Endothelial cell of umbilical vein (primary cell): ENCODE measurements around the gene RALBP1. TPM values are rescaled to one million over a fixed set of nuclear protein-coding genes. Genes with fewer than 3 reads are reported as not detected.
A peak's percentile ranks its signal among the peaks of the same experiment; 100 is the strongest.

Experiments used
- BruUV-seq: library from RNA; stranded (reverse); fragments of 400-500 nt; replicated peaks from 2 replicates; lab custom pipeline; 2021; lab: Mats Ljungman, UMichigan
- CTCF ChIA-PET: fragments of 300-600, 350-600 bp; sonication (Branson Sonifier 250); formaldehyde crosslinking; loops from one replicate; lab custom pipeline; 2021; ENCODE audit warnings: antibody characterized with exemption, inconsistent platforms; lab: Charles Lee
- POLR2A ChIA-PET: fragments of 300-600, 350-600 bp; sonication (Branson Sonifier 250); formaldehyde crosslinking; loops from one replicate; lab custom pipeline; 2021; ENCODE audit warnings: antibody characterized with exemption, inconsistent platforms; lab: Charles Lee
- DNase-seq: peaks from one replicate; pipeline ENCODE4 v3.0.0-alpha.2; 2011; ENCODE audit warnings: low read depth, low spot score
- FAIRE-seq: peaks from 2 replicates; lab custom pipeline; 2011; peaks lifted over from hg19 to GRCh38; lab: Jason Lieb, UNC
- H2AFZ ChIP-seq: 2 replicates; pipeline ENCODE4 v1.6.0; 2012; ENCODE audit warnings: low read depth, low read length, control low read depth, inconsistent platforms
- H3K27ac ChIP-seq: 2 replicates; pipeline ENCODE4 v1.5.1; 2011; ENCODE audit warnings: low read depth, mild to moderate bottlenecking, control low read depth, low read length, moderate library complexity; ENCODE audit not compliant: insufficient read depth
- H3K27me3 ChIP-seq, 2 experiments: 2 replicates each; pipeline versions ENCODE4 v1.6.0 to v1.6.1; 2011; ENCODE audit warnings: low read length in 2 of 2, mixed read lengths in 1 of 2; ENCODE audit not compliant: control insufficient read depth in 2 of 2, insufficient read depth in 2 of 2
- H3K36me3 ChIP-seq, 2 experiments: 2 replicates in 1 of 2; 3 replicates in 1 of 2; pipeline ENCODE4 v1.5.1; 2011; ENCODE audit warnings: low read length in 2 of 2, mild to moderate bottlenecking in 1 of 2, moderate library complexity in 1 of 2; ENCODE audit not compliant: control insufficient read depth in 2 of 2, insufficient read depth in 2 of 2; ENCODE audit errors: extremely low read depth in 1 of 2
- H3K4me1 ChIP-seq: 3 replicates; pipeline ENCODE4 v1.5.1; 2011; ENCODE audit warnings: mild to moderate bottlenecking, low read length; ENCODE audit not compliant: control insufficient read depth, insufficient read depth; ENCODE audit errors: extremely low read depth
- H3K4me2 ChIP-seq: 2 replicates; pipeline ENCODE4 v1.6.1; 2011; ENCODE audit warnings: low read length, control low read depth, mixed read lengths; ENCODE audit not compliant: insufficient read depth
- H3K4me3 ChIP-seq, 3 experiments: fragments of 200-600 bp in 1 of 3; sonication (generic), shearing (Covaris generic) in 1 of 3; replicated peaks in 1 of 3; 2 replicates each; pipeline ENCODE4 v1.5.1; 2011 to 2016; ENCODE audit warnings: control low read depth in 3 of 3, low read length in 3 of 3, mild to moderate bottlenecking in 2 of 3, inconsistent platforms in 1 of 3, low read depth in 1 of 3, moderate library complexity in 1 of 3; ENCODE audit not compliant: insufficient read depth in 1 of 3
- H3K79me2 ChIP-seq: 2 replicates; pipeline ENCODE4 v1.6.0; 2012; ENCODE audit warnings: low read length, inconsistent platforms; ENCODE audit not compliant: control insufficient read depth, insufficient read depth
- H3K9ac ChIP-seq: replicated peaks from 2 replicates; pipeline ENCODE3; 2011; ENCODE audit warnings: low read length, control low read depth; ENCODE audit not compliant: insufficient read depth; ENCODE audit errors: extremely low read depth
- H3K9me1 ChIP-seq: replicated peaks from 3 replicates; pipeline ENCODE4 v1.6.0; 2011; ENCODE audit warnings: mild to moderate bottlenecking, low read length; ENCODE audit not compliant: control insufficient read depth, insufficient read depth; ENCODE audit errors: extremely low read depth
- H3K9me3 ChIP-seq: replicated peaks from 2 replicates; pipeline ENCODE4 v1.5.1; 2012; ENCODE audit warnings: low read length, inconsistent platforms; ENCODE audit not compliant: control insufficient read depth, insufficient read depth
- H4K20me1 ChIP-seq: replicated peaks from 2 replicates; pipeline ENCODE3; 2011; ENCODE audit warnings: mild to moderate bottlenecking, low read length; ENCODE audit not compliant: control insufficient read depth, insufficient read depth; ENCODE audit errors: extremely low read depth
- EZH2 ChIP-seq: IDR thresholded peaks from 2 replicates; pipeline ENCODE4 v1.6.1; 2012; ENCODE audit warnings: borderline replicate concordance, low read depth, mild to moderate bottlenecking, moderate library complexity, low read length, inconsistent platforms; ENCODE audit not compliant: severe bottlenecking
- FOS ChIP-seq: IDR thresholded peaks from 2 replicates; pipeline ENCODE4 v1.6.1; 2011; ENCODE audit warnings: mild to moderate bottlenecking, low read length, moderate library complexity, borderline replicate concordance; ENCODE audit not compliant: insufficient read depth
- JUN ChIP-seq: IDR thresholded peaks from 2 replicates; pipeline ENCODE4 v1.6.1; 2011; ENCODE audit warnings: borderline replicate concordance, low read depth; ENCODE audit not compliant: insufficient read length, insufficient read depth
- MYC ChIP-seq: IDR thresholded peaks from one replicate; pipeline ENCODE4 v1.6.1; 2011; ENCODE audit warnings: mild to moderate bottlenecking, low read depth, low read length
- dilution Hi-C: fragments of 300-500 bp; cut with MboI; formaldehyde crosslinking; loops from one replicate; pipeline ENCODE4 v1.15.0; 2019; ENCODE audit warnings: low sequenced_read_pairs; ENCODE audit not compliant: extremely low pct_ligation_motif_present
- intact Hi-C: fragments of 100-400 bp; cut with micrococcal nuclease; formaldehyde crosslinking; loops from one replicate; pipeline ENCODE4 v1.10.0; 2022
- polyA plus RNA-seq, 4 experiments: library from polyadenylated mRNA; depleted of rRNA in 3 of 4; stranded (reverse) in 3 of 4; unstranded in 1 of 4; fragments of >200 nt; gene quantifications; 2 replicates each; pipeline versions ENCODE4 v1.2.1 to v1.2.3, GENCODE V29; 2011 to 2012; ENCODE audit warnings: missing spikeins in 1 of 4
- total RNA-seq: library from RNA; stranded (reverse); gene quantifications from 2 replicates; pipeline ENCODE4 v1.2.3, GENCODE V29; 2021
- TF ChIP-seq, protein P1 (sequence below), 2 donors: IDR thresholded peaks; 1 replicate in 1 of 2; 2 replicates in 1 of 2; pipeline ENCODE4 v1.5.1; 2011; ENCODE audit warnings: low read length in 2 of 2, mild to moderate bottlenecking in 2 of 2, moderate library complexity in 2 of 2, control low read depth in 1 of 2, inconsistent platforms in 1 of 2, low read depth in 1 of 2; ENCODE audit not compliant: insufficient read depth in 1 of 2; ENCODE audit errors: extremely low read depth in 1 of 2
- TF ChIP-seq, protein P2 (sequence below): IDR thresholded peaks from 2 replicates; pipeline ENCODE4 v1.6.1; 2011; ENCODE audit not compliant: insufficient read depth, insufficient read length

Gene RALBP1
- total and polyA plus RNA-seq, 2 donors (not counting 3 experiments of a cell fraction or from before 2014, with no cell fraction given): 55.8 to 68.4 TPM

DNA sequence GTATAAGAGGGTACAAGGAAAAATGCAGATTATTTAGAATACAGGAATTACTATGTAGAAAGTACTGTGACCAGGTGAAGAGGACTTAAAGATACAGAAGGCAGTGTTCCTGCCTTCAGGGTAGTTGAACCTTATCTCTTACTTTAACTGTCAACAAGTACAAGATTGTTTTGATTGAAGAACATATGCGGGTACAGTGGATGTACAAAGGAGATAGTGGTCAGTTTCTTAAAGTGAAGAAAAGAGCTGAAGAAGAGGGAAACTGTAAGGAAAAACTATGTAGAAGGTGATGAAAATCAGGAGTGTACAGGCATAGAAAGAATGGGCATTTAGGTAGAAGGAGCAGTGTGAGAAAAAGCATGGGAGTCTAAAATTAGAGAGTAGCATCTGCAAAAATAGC lies 2.2 kb downstream of the RALBP1 start:
- peak overlapping the region; percentile 98 for H3K4me2 ChIP-seq
- H3K79me2 ChIP-seq: peaks cover 67% of the 10 kb centered on the region
- no peak overlapping the region for H3K9ac ChIP-seq
- peaks cover 3% of the 10 kb centered on the region for H3K9me1 ChIP-seq
- no peak overlapping the region for H3K4me3 ChIP-seq
- intact Hi-C loops (loop anchor here (5.0 to 10.0 kb wide), 3 partner anchors 40 to 113 kb away; no protein-coding TSS in a partner anchor), dilution Hi-C loops (no loop called here)
- DNase-seq (no peak), FAIRE-seq (no peak)
- POLR2A ChIA-PET: no interaction called here
- CTCF ChIA-PET: interaction anchor here (1.4 to 2.6 kb wide), 2 partner anchors 39 to 111 kb away, joined by 4 to 19 read pairs; no protein-coding TSS in a partner anchor
- no peaks in the 10 kb centered on the region for H3K27me3 ChIP-seq
- BruUV-seq: no TSS peak
- TF ChIP-seq EZH2: no peak
- TF ChIP-seq JUN: no peak
- TF ChIP-seq FOS: no peak
- TF ChIP-seq, protein P1, sequence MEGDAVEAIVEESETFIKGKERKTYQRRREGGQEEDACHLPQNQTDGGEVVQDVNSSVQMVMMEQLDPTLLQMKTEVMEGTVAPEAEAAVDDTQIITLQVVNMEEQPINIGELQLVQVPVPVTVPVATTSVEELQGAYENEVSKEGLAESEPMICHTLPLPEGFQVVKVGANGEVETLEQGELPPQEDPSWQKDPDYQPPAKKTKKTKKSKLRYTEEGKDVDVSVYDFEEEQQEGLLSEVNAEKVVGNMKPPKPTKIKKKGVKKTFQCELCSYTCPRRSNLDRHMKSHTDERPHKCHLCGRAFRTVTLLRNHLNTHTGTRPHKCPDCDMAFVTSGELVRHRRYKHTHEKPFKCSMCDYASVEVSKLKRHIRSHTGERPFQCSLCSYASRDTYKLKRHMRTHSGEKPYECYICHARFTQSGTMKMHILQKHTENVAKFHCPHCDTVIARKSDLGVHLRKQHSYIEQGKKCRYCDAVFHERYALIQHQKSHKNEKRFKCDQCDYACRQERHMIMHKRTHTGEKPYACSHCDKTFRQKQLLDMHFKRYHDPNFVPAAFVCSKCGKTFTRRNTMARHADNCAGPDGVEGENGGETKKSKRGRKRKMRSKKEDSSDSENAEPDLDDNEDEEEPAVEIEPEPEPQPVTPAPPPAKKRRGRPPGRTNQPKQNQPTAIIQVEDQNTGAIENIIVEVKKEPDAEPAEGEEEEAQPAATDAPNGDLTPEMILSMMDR (IDR thresholded peaks at IDR 0.05; ENCODE audit: extremely low read depth in 1 of 2, insufficient read depth in 1 of 2, low read depth in 1 of 2, low read length in 2 of 2): no peak
- no peak for TF ChIP-seq MYC
- TF ChIP-seq, protein P2, sequence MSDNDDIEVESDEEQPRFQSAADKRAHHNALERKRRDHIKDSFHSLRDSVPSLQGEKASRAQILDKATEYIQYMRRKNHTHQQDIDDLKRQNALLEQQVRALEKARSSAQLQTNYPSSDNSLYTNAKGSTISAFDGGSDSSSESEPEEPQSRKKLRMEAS: no peak
- no peak overlapping the region for H2AFZ ChIP-seq
- H3K27ac ChIP-seq: no peak overlapping the region
- no peaks in the 10 kb centered on the region for H4K20me1 ChIP-seq
- peaks cover 14% of the 10 kb centered on the region for H3K4me1 ChIP-seq
- no peaks in the 10 kb centered on the region for H3K9me3 ChIP-seq
- H3K36me3 ChIP-seq: no peaks in the 10 kb centered on the region
